MM.1S (cell line): ENCODE results near the gene CALY.
A peak's percentile ranks its signal among the peaks of the same experiment; 100 is the strongest.

ENCODE experiments used
- DNase-seq: peaks from one replicate; pipeline ENCODE4 v3.0.0-alpha.2; 2015
- H2AFZ ChIP-seq: fragments of 300-600 bp; sonication (generic); 2 replicates; pipeline ENCODE4 v1.6.0; 2016; ENCODE audit warnings: antibody characterized with exemption, low read length
- H3F3A ChIP-seq: fragments of 300-600 bp; sonication (generic); 2 replicates; pipeline ENCODE4 v1.6.1; 2016; ENCODE audit warnings: mild to moderate bottlenecking, antibody characterized with exemption, low read length, moderate library complexity, mixed read lengths; ENCODE audit not compliant: insufficient read depth
- H3K27ac ChIP-seq: fragments of 300-600 bp; sonication (generic); 2 replicates; pipeline ENCODE4 v1.5.1; 2016; ENCODE audit warnings: mild to moderate bottlenecking, low read length
- H3K27me3 ChIP-seq: fragments of 300-600 bp; sonication (generic); replicated peaks from 2 replicates; pipeline ENCODE4 v1.6.0; 2016; ENCODE audit warnings: low read length; ENCODE audit not compliant: insufficient read depth
- H3K36me3 ChIP-seq: fragments of 300-600 bp; sonication (generic); replicated peaks from 2 replicates; pipeline ENCODE4 v1.6.1; 2016; ENCODE audit warnings: mild to moderate bottlenecking, low read length, mixed read lengths; ENCODE audit not compliant: insufficient read depth
- H3K4me1 ChIP-seq: fragments of 300-600 bp; sonication (generic); 2 replicates; pipeline ENCODE4 v1.6.1; 2016; ENCODE audit warnings: low read length, mixed read lengths
- H3K4me2 ChIP-seq: fragments of 300-600 bp; sonication (generic); 2 replicates; pipeline ENCODE4 v1.6.0; 2016; ENCODE audit warnings: low read depth, low read length
- H3K4me3 ChIP-seq: fragments of 300-600 bp; sonication (generic); 2 replicates; pipeline ENCODE4 v1.5.1; 2016; ENCODE audit warnings: low read length, mixed read lengths
- H3K79me2 ChIP-seq: fragments of 300-600 bp; sonication (generic); 2 replicates; pipeline ENCODE4 v1.6.1; 2016; ENCODE audit warnings: mixed run types, low read length, mixed read lengths
- H3K9ac ChIP-seq: fragments of 300-600 bp; sonication (generic); 2 replicates; pipeline ENCODE4 v1.6.1; 2016; ENCODE audit warnings: low read length, mixed read lengths
- H3K9me2 ChIP-seq: fragments of 300-600 bp; sonication (generic); replicated peaks from 2 replicates; pipeline ENCODE4 v1.6.1; 2016; ENCODE audit warnings: mild to moderate bottlenecking, low read length, mixed read lengths; ENCODE audit not compliant: insufficient read depth
- H3K9me3 ChIP-seq: fragments of 300-600 bp; sonication (generic); replicated peaks from 2 replicates; pipeline ENCODE4 v1.6.1; 2016; ENCODE audit warnings: mild to moderate bottlenecking, low read length, mixed read lengths; ENCODE audit not compliant: insufficient read depth
- H4K20me1 ChIP-seq: fragments of 300-600 bp; sonication (generic); 2 replicates; pipeline ENCODE4 v1.6.1; 2016; ENCODE audit warnings: mild to moderate bottlenecking, low read length, moderate library complexity, mixed read lengths; ENCODE audit not compliant: insufficient read depth
- CTCF ChIP-seq: fragments of 300-600 bp; sonication (generic); IDR thresholded peaks from 2 replicates; pipeline ENCODE4 v1.5.1; 2016; ENCODE audit warnings: antibody characterized with exemption, low read length, mixed read lengths
- EZH2 ChIP-seq: fragments of 300-600 bp; sonication (generic); optimal IDR thresholded peaks from 2 replicates; pipeline ENCODE3; 2017; ENCODE audit warnings: low read depth, mild to moderate bottlenecking, antibody characterized with exemption, low read length, mixed read lengths
- EZH2phosphoT487 ChIP-seq: fragments of 300-600 bp; sonication (generic); IDR thresholded peaks from 2 replicates; pipeline ENCODE4 v1.6.1; 2018; ENCODE audit warnings: antibody characterized with exemption, low read length

The CALY gene

GRCh38 chr10:133357285-133358161, 20.8 kb upstream of the CALY start, which contains the start of gene FUOM:
FUOM (minus strand) TSS chr10:133358019; CDS start chr10:133358007, 12 bp downstream.
- no peaks in the 10 kb centered on the region for H3K79me2 ChIP-seq
- H3K4me3 ChIP-seq, result peak within 1 kb of the TSS; percentile 36; the same call in 1 of the 2 replicates
- no peaks in the 10 kb centered on the region for H3K36me3 ChIP-seq
- no peak for DNase-seq
- peak within 1 kb of the TSS; percentile 65 for H3K4me2 ChIP-seq
- H2AFZ ChIP-seq, result peak within 1 kb of the TSS; percentile 38
- H3K9me3 ChIP-seq, result no peaks in the 10 kb centered on the region
- H3K9me2 ChIP-seq, result no peaks in the 10 kb centered on the region
- TF ChIP-seq CTCF (no peak), EZH2phosphoT487 (no peak), EZH2 (no peak)
- H3F3A ChIP-seq, result no peaks in the 10 kb centered on the region
- no peaks in the 10 kb centered on the region for H4K20me1 ChIP-seq
- H3K27ac ChIP-seq, result no peak within 1 kb of the TSS
- H3K27me3 ChIP-seq, result peaks cover 12% of the 10 kb centered on the region
- no peak within 1 kb of the TSS; the same call in 1 of the 2 replicates for H3K9ac ChIP-seq
- no peaks in the 10 kb centered on the region for H3K4me1 ChIP-seq

- Histone ChIP-seq H3K4me2 (peak overlapping the region; percentile 65), H3K27me3 (peaks cover 19% of the 10 kb centered on the region), H2AFZ (0 out of 2 replicates have a peak overlapping the region, but pooled peaks have one; percentile 38), H3K9ac (no peak overlapping the region), H3K4me3 (peak overlapping the region; percentile 36; the same call in 1 of the 2 replicates), H3K9me2 (no peaks in the 10 kb centered on the region), H3K9me3 (no peaks in the 10 kb centered on the region), H3K27ac (no peak overlapping the region), H4K20me1 (no peaks in the 10 kb centered on the region), H3K79me2 (no peaks in the 10 kb centered on the region), H3K36me3 (no peaks in the 10 kb centered on the region), H3F3A (no peaks in the 10 kb centered on the region), H3K4me1 (no peaks in the 10 kb centered on the region)
- DNase-seq, result no peak
- no peak for TF ChIP-seq EZH2phosphoT487
- no peak for TF ChIP-seq CTCF
- no peak for TF ChIP-seq EZH2
These were observed 20.0 kb upstream of the CALY start for GRCh38 chr10:133356549-133357284.

GRCh38 chr10:133355991-133356390, 19.3 kb upstream of the CALY start:
- Histone ChIP-seq H3K9ac (no peak overlapping the region), H4K20me1 (no peaks in the 10 kb centered on the region), H3K27ac (no peak overlapping the region), H3K9me3 (no peaks in the 10 kb centered on the region), H3K4me1 (no peaks in the 10 kb centered on the region), H3F3A (no peaks in the 10 kb centered on the region), H3K79me2 (no peaks in the 10 kb centered on the region), H3K27me3 (peaks cover 26% of the 10 kb centered on the region), H3K9me2 (no peaks in the 10 kb centered on the region), H3K4me2 (no peak overlapping the region), H3K36me3 (no peaks in the 10 kb centered on the region), H3K4me3 (no peak overlapping the region), H2AFZ (no peak overlapping the region)
- TF ChIP-seq EZH2, result no peak
- TF ChIP-seq EZH2phosphoT487, result no peak
- TF ChIP-seq CTCF, result no peak
- no peak for DNase-seq
